HEK293T (cell line): ENCODE data around the gene FSTL4.

Experiments
- CTCF ChIA-PET: fragments of 350-600 bp; formaldehyde crosslinking; extraction: SDS; loops from one replicate; lab custom pipeline; 2021; ENCODE audit warnings: antibody characterized with exemption, inconsistent platforms; lab: Yijun Ruan, JAX
- POLR2A ChIA-PET: fragments of 350-600 bp; formaldehyde crosslinking; extraction: SDS; loops from one replicate; lab custom pipeline; 2020; ENCODE audit warnings: antibody characterized with exemption, inconsistent platforms; lab: Yijun Ruan, JAX
- DNase-seq: peaks from one replicate; pipeline ENCODE4 v3.0.0; 2012; ENCODE audit warnings: mixed read lengths; ENCODE audit errors: extremely low spot score
- ARNT ChIP-seq: fragments of 450-650 bp; IDR thresholded peaks from 2 replicates; pipeline ENCODE4 v1.6.1; 2017; ENCODE audit warnings: mild to moderate bottlenecking
- BHLHE40 ChIP-seq: fragments of 450-650 bp; IDR thresholded peaks from 2 replicates; pipeline ENCODE4 v1.6.1; 2016; ENCODE audit warnings: mild to moderate bottlenecking, moderate library complexity, borderline replicate concordance
- CTBP1 ChIP-seq: fragments of 450-650 bp; IDR thresholded peaks from 2 replicates; pipeline ENCODE4 v1.6.1; 2016; ENCODE audit warnings: borderline replicate concordance
- ELF4 ChIP-seq: fragments of 450-650 bp; IDR thresholded peaks from 2 replicates; pipeline ENCODE4 v1.6.1; 2017; ENCODE audit warnings: antibody characterized with exemption
- FOXA1 ChIP-seq: fragments of 450-650 bp; IDR thresholded peaks from 2 replicates; pipeline ENCODE4 v1.6.1; 2016; ENCODE audit warnings: mild to moderate bottlenecking
- FOXK2 ChIP-seq: fragments of 450-650 bp; IDR thresholded peaks from 2 replicates; pipeline ENCODE4 v1.6.1; 2016; ENCODE audit warnings: mild to moderate bottlenecking
- FOXM1 ChIP-seq: fragments of 450-650 bp; IDR thresholded peaks from 2 replicates; pipeline ENCODE4 v1.6.1; 2017; ENCODE audit warnings: mild to moderate bottlenecking, borderline replicate concordance
- HDGF ChIP-seq: fragments of 450-650 bp; IDR thresholded peaks from 2 replicates; pipeline ENCODE4 v1.6.1; 2017; ENCODE audit warnings: antibody characterized with exemption, borderline replicate concordance
- L3MBTL2 ChIP-seq: fragments of 450-650 bp; conservative IDR thresholded peaks from 2 replicates; pipeline ENCODE4 v1.6.1; 2016; ENCODE audit warnings: mild to moderate bottlenecking
- LEF1 ChIP-seq: fragments of 450-650 bp; IDR thresholded peaks from 2 replicates; pipeline ENCODE4 v1.6.1; 2017; ENCODE audit warnings: mild to moderate bottlenecking, borderline replicate concordance
- NFRKB ChIP-seq: fragments of 450-650 bp; IDR thresholded peaks from 2 replicates; pipeline ENCODE4 v1.6.1; 2016; ENCODE audit warnings: mild to moderate bottlenecking, moderate library complexity
- SP1 ChIP-seq: fragments of 450-650 bp; IDR thresholded peaks from 2 replicates; pipeline ENCODE4 v1.6.1; 2017
- SUZ12 ChIP-seq: fragments of 450-650 bp; IDR thresholded peaks from 2 replicates; pipeline ENCODE4 v1.6.1; 2016; ENCODE audit warnings: mild to moderate bottlenecking
- TARDBP ChIP-seq: fragments of 450-650 bp; IDR thresholded peaks from 2 replicates; pipeline ENCODE4 v1.6.1; 2016
- ZNF384 ChIP-seq: fragments of 450-650 bp; IDR thresholded peaks from 2 replicates; pipeline ENCODE4 v1.6.1; 2016
- TF ChIP-seq, protein P1 (sequence below): fragments of 450-650 bp; IDR thresholded peaks from 2 replicates; pipeline ENCODE4 v1.6.1; 2016

The FSTL4 gene

DNA sequence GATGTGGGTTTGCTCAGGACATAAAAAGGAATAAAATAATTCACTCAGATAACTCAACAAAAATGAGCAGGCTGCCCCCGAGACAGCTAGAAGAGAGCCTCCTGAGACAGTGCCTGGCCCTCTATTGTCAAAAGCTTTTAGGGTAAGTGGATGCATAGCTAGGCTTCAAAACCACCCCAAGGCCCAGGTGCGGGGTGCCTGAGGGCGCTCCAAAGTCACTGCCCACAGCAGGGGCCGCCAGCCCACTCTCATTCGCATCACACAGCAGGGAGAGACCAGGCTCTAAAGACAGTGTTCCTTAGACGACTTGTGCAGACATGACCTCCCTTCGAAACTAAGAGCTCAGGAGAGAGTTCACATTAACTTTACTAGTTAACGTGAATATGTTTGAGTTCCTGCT is 271.5 kb downstream of the FSTL4 start:
- CTCF ChIA-PET: interaction anchor here (0.6 kb wide), 2 partner anchors 54 to 158 kb away, joined by 4 to 5 read pairs; no protein-coding TSS in a partner anchor
- POLR2A ChIA-PET: interaction anchor here (1.0 kb wide), 1 partner anchor 16 kb away, joined by 3 read pairs; no protein-coding TSS in a partner anchor
- DNase-seq: no peak
- TF ChIP-seq TARDBP (no peak), ZNF384 (no peak), L3MBTL2 (no peak), CTBP1 (no peak), SUZ12 (no peak), ARNT (no peak), NFRKB (no peak), FOXA1 (no peak), HDGF (no peak), SP1 (no peak), ELF4 (no peak), LEF1 (no peak), FOXK2 (no peak), FOXM1 (no peak), BHLHE40 (no peak)
- TF ChIP-seq, protein P1, sequence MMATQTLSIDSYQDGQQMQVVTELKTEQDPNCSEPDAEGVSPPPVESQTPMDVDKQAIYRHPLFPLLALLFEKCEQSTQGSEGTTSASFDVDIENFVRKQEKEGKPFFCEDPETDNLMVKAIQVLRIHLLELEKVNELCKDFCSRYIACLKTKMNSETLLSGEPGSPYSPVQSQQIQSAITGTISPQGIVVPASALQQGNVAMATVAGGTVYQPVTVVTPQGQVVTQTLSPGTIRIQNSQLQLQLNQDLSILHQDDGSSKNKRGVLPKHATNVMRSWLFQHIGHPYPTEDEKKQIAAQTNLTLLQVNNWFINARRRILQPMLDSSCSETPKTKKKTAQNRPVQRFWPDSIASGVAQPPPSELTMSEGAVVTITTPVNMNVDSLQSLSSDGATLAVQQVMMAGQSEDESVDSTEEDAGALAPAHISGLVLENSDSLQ: no peak

GRCh38 chr5:133340002-133340755 is 272.2 kb downstream of the FSTL4 start:
- no peak for DNase-seq
- TF ChIP-seq ZNF384 (no peak), NFRKB (no peak), BHLHE40 (no peak), LEF1 (no peak), L3MBTL2 (no peak), FOXK2 (no peak), TARDBP (no peak), SP1 (no peak), ARNT (no peak), CTBP1 (no peak), FOXA1 (no peak), FOXM1 (no peak), SUZ12 (no peak), ELF4 (no peak)
- TF ChIP-seq, protein P1: no peak
- ChIA-PET POLR2A (interaction anchor here (1.0 kb wide), 1 partner anchor 17 kb away, joined by 3 read pairs; no protein-coding TSS in a partner anchor), CTCF (interaction anchor here (0.6 kb wide), 1 partner anchor 159 kb away, joined by 5 read pairs; no protein-coding TSS in a partner anchor)

- CTCF ChIA-PET: no interaction called here
- POLR2A ChIA-PET: no interaction called here
- TF ChIP-seq LEF1: no peak
- no peak for TF ChIP-seq FOXM1
- TF ChIP-seq TARDBP: no peak
- TF ChIP-seq HDGF: no peak
- TF ChIP-seq L3MBTL2: no peak
- TF ChIP-seq FOXA1: no peak
- no peak for TF ChIP-seq ZNF384
- no peak for TF ChIP-seq ARNT
- no peak for TF ChIP-seq ELF4
- TF ChIP-seq SP1: no peak
- no peak for TF ChIP-seq FOXK2
- no peak for TF ChIP-seq SUZ12
- DNase-seq: no peak
Measured at GRCh38 chr5:133338504-133339355, 273.6 kb downstream of the FSTL4 start.

- POLR2A ChIA-PET: no interaction called here
- CTCF ChIA-PET: interaction anchor here (1.1 kb wide), 1 partner anchor 226 kb away, joined by 3 read pairs; no protein-coding TSS in a partner anchor
- TF ChIP-seq FOXA1: no peak
- no peak for TF ChIP-seq SUZ12
- no peak for TF ChIP-seq ZNF384
- TF ChIP-seq ELF4: no peak
- no peak for TF ChIP-seq BHLHE40
- no peak for TF ChIP-seq SP1
- no peak for TF ChIP-seq CTBP1
- no peak for TF ChIP-seq FOXM1
- no peak for DNase-seq
Measured at GRCh38 chr5:133337795-133338445, 274.4 kb downstream of the FSTL4 start.

GRCh38 chr5:133336969-133337410 is 275.4 kb downstream of the FSTL4 start:
- POLR2A ChIA-PET: no interaction called here
- no peak for DNase-seq
- no peak for TF ChIP-seq ELF4
- TF ChIP-seq LEF1: no peak
- TF ChIP-seq L3MBTL2: no peak
- TF ChIP-seq FOXK2: no peak
- no peak for TF ChIP-seq ARNT
- CTCF ChIA-PET: interaction anchor here (1.1 kb wide), 1 partner anchor 225 kb away, joined by 3 read pairs; no protein-coding TSS in a partner anchor
